ENCODE measurements around the gene CRMP1.

DNA sequence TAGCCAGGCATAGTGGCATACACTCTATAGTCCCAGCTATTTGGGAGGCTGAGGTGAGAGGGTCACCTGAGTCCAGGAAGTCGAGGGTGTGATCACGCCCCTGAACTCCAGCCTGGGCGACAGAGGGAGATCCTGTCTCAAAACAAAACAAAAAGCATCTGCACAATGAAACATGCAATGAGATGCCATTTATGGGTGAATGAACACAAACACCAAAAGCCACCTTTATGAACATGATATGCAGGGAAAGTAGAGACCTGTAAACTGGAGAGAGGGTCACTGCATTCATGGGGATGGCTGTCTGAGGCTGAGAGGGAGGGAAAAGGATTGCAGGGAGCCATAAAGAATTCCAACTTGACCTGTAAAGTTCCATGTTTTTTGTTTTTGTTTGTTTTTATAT, 111.2 kb downstream of the CRMP1 start:
- no peak for TF ChIP-seq CTCF (IDR thresholded peaks at IDR 0.05)
- no peak for TF ChIP-seq POLR2AphosphoS5 (IDR thresholded peaks at IDR 0.05)
